Astrocyte (in vitro differentiated cells and primary cell): ENCODE results near the gene PRG2. TPM values are rescaled to one million over a fixed set of nuclear protein-coding genes. Genes with fewer than 3 reads are reported as not detected.

ENCODE experiments used
- DNase-seq: peaks from one replicate; pipeline ENCODE4 v3.0.0-alpha.2; 2010; ENCODE audit warnings: low read depth
- FAIRE-seq: peaks from 2 replicates; lab custom pipeline; 2011; peaks lifted over from hg19 to GRCh38; lab: Jason Lieb, UNC
- H2AFZ ChIP-seq: 2 replicates; pipeline ENCODE4 v1.6.0; 2012; ENCODE audit warnings: low read depth, low read length, inconsistent platforms
- H3K27ac ChIP-seq: 2 replicates; pipeline ENCODE4 v1.5.1; 2011; ENCODE audit warnings: low read depth, low read length, inconsistent platforms
- H3K27me3 ChIP-seq: 2 replicates; pipeline ENCODE4 v1.6.0; 2011; ENCODE audit warnings: low read length, inconsistent platforms; ENCODE audit not compliant: insufficient read depth
- H3K36me3 ChIP-seq: 2 replicates; pipeline ENCODE4 v1.5.1; 2011; ENCODE audit warnings: low read length, inconsistent platforms; ENCODE audit not compliant: insufficient read depth
- H3K4me1 ChIP-seq: 2 replicates; pipeline ENCODE4 v1.5.1; 2011; ENCODE audit warnings: low read length, inconsistent platforms; ENCODE audit not compliant: insufficient read depth
- H3K4me2 ChIP-seq: 2 replicates; pipeline ENCODE4 v1.6.0; 2012; ENCODE audit warnings: low read length, inconsistent platforms
- H3K4me3 ChIP-seq: 2 replicates; pipeline ENCODE4 v1.5.1; 2011; ENCODE audit warnings: low read depth, mild to moderate bottlenecking, low read length, inconsistent platforms; ENCODE audit not compliant: insufficient read depth
- H3K79me2 ChIP-seq: 2 replicates; pipeline ENCODE4 v1.6.0; 2012; ENCODE audit warnings: mild to moderate bottlenecking, low read length, inconsistent platforms; ENCODE audit not compliant: insufficient read depth
- H3K9ac ChIP-seq: 2 replicates; pipeline ENCODE4 v1.6.0; 2012; ENCODE audit warnings: mild to moderate bottlenecking, low read length, inconsistent platforms
- H3K9me3 ChIP-seq: 2 replicates; pipeline ENCODE4 v1.5.1; 2012; ENCODE audit warnings: low read depth, mild to moderate bottlenecking, low read length, inconsistent platforms; ENCODE audit not compliant: insufficient read depth
- H4K20me1 ChIP-seq: 2 replicates; pipeline ENCODE4 v1.6.0; 2012; ENCODE audit warnings: low read length, inconsistent platforms; ENCODE audit not compliant: insufficient read depth
- H3K27ac Mint-ChIP-seq: one replicate; pipeline ENCODE4 v1.8.0; 2021; ENCODE audit warnings: mild to moderate bottlenecking, mixed read lengths; ENCODE audit not compliant: unreplicated experiment
- H3K27me3 Mint-ChIP-seq: one replicate; pipeline ENCODE4 v1.8.0; 2021; ENCODE audit warnings: low read depth, mixed read lengths; ENCODE audit not compliant: unreplicated experiment
- H3K36me3 Mint-ChIP-seq: one replicate; pipeline ENCODE4 v1.8.0; 2021; ENCODE audit warnings: low read depth, mixed read lengths; ENCODE audit not compliant: unreplicated experiment
- H3K4me1 Mint-ChIP-seq: one replicate; pipeline ENCODE4 v1.8.0; 2021; ENCODE audit warnings: low read depth, mixed read lengths; ENCODE audit not compliant: unreplicated experiment
- H3K4me3 Mint-ChIP-seq: one replicate; pipeline ENCODE4 v1.8.0; 2021; ENCODE audit warnings: mild to moderate bottlenecking, moderate library complexity, mixed read lengths; ENCODE audit not compliant: unreplicated experiment
- H3K9me3 Mint-ChIP-seq: one replicate; pipeline ENCODE4 v1.8.0; 2021; ENCODE audit warnings: mild to moderate bottlenecking, mixed read lengths; ENCODE audit not compliant: unreplicated experiment
- CTCF ChIP-seq: IDR thresholded peaks from 2 replicates; pipeline ENCODE4 v1.5.1; 2011; ENCODE audit warnings: low read depth, mild to moderate bottlenecking, inconsistent platforms, low read length, moderate library complexity; ENCODE audit not compliant: insufficient read depth
- EZH2 ChIP-seq: IDR thresholded peaks from 2 replicates; pipeline ENCODE4 v1.6.1; 2012; ENCODE audit warnings: mild to moderate bottlenecking, low read length, inconsistent platforms; ENCODE audit not compliant: insufficient read depth
- total RNA-seq: library from RNA; stranded (reverse); gene quantifications from 2 replicates; pipeline ENCODE4 v1.2.1, GENCODE V29; 2021

PRG2 gene
- total RNA-seq, 1 donor from 2014 or later = not detected

GRCh38 chr11:57368106-57368844 is 22.2 kb downstream of the PRG2 start:
- H3K27ac Mint-ChIP-seq = no peak overlapping the region
- H3K4me3 Mint-ChIP-seq = no peak overlapping the region
- DNase-seq (no peak), FAIRE-seq (no peak)
- H3K9me3 ChIP-seq = no peaks in the 10 kb centered on the region
- no peaks in the 10 kb centered on the region for H3K36me3 ChIP-seq
- H3K9ac ChIP-seq = no peak overlapping the region
- H3K9me3 Mint-ChIP-seq = peaks cover 7% of the 10 kb centered on the region
- H2AFZ ChIP-seq = no peak overlapping the region
- no peaks in the 10 kb centered on the region for H4K20me1 ChIP-seq
- no peaks in the 10 kb centered on the region for H3K36me3 Mint-ChIP-seq
- peaks cover 38% of the 10 kb centered on the region for H3K27me3 Mint-ChIP-seq
- no peaks in the 10 kb centered on the region for H3K79me2 ChIP-seq
- no peak for TF ChIP-seq CTCF
- TF ChIP-seq EZH2 = no peak
- H3K4me1 Mint-ChIP-seq = no peaks in the 10 kb centered on the region
- no peak overlapping the region for H3K27ac ChIP-seq
- peaks cover 13% of the 10 kb centered on the region for H3K27me3 ChIP-seq
- H3K4me3 ChIP-seq = no peak overlapping the region
- H3K4me2 ChIP-seq = no peak overlapping the region
- peaks cover 4% of the 10 kb centered on the region for H3K4me1 ChIP-seq

DNA sequence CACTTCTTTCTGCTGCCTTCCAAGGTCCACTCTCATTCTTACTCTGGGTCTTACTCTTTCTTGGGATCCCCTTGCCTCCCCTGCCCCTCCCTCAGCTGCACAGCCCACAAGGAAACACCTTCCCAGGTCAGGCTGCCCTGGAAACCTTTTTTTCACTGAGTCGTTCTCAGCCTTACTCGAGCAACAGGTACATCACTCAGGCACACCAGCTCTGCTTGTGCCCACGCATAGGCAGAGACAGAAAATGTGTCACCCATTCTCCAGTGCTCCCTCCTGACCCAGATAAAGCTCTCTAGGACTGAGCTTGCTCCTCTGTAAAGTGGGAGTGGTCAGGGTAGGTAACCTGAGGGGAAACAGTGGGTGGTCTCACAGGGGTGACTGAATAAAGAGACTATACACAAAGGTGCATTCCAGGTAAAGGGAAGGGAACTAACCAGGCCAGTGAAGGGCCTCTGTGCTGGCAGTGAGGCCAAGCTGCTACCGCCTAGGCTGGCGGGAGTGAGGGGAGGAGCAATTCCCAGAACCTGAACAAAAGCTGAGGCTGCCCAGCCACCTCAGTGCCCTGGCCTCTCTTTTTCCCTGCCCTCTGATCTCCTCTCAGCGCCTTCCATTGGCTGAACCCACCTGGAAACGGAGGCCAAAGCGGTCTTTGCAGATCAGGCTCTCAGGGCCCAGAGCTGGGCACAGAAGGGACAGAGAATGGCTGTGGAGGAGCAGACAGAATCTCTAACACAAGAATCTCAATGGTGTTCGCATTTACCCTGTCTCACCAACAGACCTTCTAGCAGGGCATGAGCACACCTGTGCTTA is 25.4 kb downstream of the PRG2 start:
- Mint-ChIP-seq H3K27ac (no peak overlapping the region), H3K4me1 (no peaks in the 10 kb centered on the region), H3K9me3 (peaks cover 13% of the 10 kb centered on the region), H3K27me3 (peaks cover 44% of the 10 kb centered on the region), H3K4me3 (no peak overlapping the region), H3K36me3 (peaks cover 3% of the 10 kb centered on the region)
- no peak overlapping the region for H3K4me2 ChIP-seq
- no peak for FAIRE-seq
- no peak overlapping the region for H3K4me3 ChIP-seq
- no peak for DNase-seq
- H3K9ac ChIP-seq = no peak overlapping the region
- no peak for TF ChIP-seq CTCF
- no peak for TF ChIP-seq EZH2
- H3K27ac ChIP-seq = no peak overlapping the region
- H2AFZ ChIP-seq = no peak overlapping the region
- no peaks in the 10 kb centered on the region for H4K20me1 ChIP-seq
- H3K4me1 ChIP-seq = peaks cover 3% of the 10 kb centered on the region
- H3K79me2 ChIP-seq = no peaks in the 10 kb centered on the region
- no peaks in the 10 kb centered on the region for H3K9me3 ChIP-seq
- H3K27me3 ChIP-seq = peaks cover 13% of the 10 kb centered on the region
- no peaks in the 10 kb centered on the region for H3K36me3 ChIP-seq
